GM21737 (cell line): ENCODE data around the gene TRIO.

Experiments
- ATAC-seq: cut with Tn5 transposase; IDR thresholded peaks from one replicate; pipeline ENCODE4 v1.9.1; 2021; ENCODE audit warnings: mild to moderate bottlenecking, moderate library complexity; ENCODE audit not compliant: unreplicated experiment

The TRIO gene

GRCh38 chr5:14204785-14205321 is 61.7 kb downstream of the TRIO start:
- no peak for ATAC-seq

DNA sequence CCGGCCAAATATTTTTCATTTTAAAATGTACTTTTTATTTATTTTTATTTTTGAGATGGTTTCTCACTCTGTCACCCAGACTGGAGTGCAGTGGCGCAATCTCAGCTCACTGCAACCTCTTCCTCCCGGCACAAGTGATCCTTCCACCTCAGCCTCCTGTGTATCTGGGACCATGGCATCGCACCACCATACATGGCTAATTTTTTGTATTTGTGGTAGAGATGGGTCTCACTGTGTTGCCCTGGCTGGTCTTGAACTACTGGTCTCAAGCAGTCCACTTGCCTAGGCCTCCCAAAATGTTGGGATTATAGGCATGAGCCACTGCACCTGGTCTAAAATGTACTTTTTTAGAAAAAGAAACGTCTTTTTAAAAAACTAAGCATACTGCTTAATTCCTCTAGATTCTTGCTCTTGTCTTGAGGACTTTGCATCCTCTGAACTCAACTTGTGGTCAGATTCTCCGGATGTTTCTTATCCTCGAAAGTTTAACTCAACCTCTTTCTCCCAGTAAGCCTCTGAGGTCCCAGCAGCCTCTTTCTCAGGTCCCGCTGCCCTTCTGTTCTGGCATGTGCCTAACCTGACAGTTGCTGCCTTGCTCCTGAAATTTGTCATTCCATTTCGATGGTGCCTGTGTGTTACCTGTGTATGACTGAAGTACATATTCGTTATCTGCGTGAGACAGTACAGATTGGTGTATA is 63.0 kb downstream of the TRIO start:
- no peak for ATAC-seq

GRCh38 chr5:14207428-14207827 is 64.3 kb downstream of the TRIO start:
- peak; percentile 25 for ATAC-seq

GRCh38 chr5:14208071-14209021 is 65.2 kb downstream of the TRIO start:
- ATAC-seq, result peak; percentile 43

DNA sequence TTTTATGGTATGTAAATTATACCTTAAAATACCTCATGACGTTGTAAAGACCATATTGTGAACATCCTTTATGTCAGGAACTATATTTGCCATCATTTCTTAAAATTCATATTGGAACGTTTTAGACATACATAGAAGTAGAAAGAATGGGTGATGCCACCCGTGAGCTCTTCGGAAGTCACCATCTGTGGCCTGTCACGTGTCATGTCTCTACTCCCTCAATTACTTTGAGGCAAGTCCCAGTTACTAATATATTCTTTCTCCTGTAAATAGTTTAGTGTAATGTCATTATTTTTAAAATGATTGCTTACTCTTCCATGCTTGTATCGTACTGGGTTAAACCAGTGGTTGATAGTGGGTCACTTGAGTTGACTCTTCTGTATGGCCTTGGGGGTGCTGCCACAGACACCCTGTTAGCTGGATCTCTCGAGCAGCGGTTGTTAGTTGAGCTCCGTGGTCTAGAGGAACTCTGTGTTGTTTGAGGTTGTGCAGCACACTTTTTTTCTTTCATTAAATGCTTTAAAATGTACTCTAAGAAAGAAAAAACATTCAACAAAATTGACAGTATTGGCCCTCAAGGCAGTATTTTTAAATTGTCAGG is 66.2 kb downstream of the TRIO start:
- no peak for ATAC-seq

- no peak for ATAC-seq
These were observed 66.7 kb downstream of the TRIO start for GRCh38 chr5:14209836-14210235.

- no peak for ATAC-seq
These were observed 67.6 kb downstream of the TRIO start for GRCh38 chr5:14210729-14211128.

- ATAC-seq, result peak; percentile 39
These were observed 69.0 kb downstream of the TRIO start for GRCh38 chr5:14211818-14212803.

DNA sequence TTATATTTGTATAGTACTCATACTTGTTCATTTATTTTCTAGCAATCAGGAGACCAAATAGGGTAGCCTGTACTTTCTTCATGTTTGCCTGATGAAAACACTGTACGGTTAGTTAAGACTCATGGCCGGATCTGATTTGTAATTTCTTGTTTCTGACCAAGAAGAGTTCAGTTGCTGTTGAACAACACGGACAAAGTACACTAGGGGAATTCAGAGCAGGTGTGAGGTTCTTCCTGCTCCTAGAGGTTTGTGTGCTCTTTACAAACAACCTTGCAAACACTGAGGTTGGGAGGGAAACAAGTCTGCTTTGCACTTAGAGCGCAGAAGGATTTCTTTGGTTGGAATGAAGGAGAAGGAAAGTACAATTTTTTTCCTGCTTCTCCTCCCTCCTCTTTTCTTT is 69.7 kb downstream of the TRIO start:
- ATAC-seq, result peak; percentile 37

- no peak for ATAC-seq
These were observed 70.1 kb downstream of the TRIO start for GRCh38 chr5:14213253-14213652.

DNA sequence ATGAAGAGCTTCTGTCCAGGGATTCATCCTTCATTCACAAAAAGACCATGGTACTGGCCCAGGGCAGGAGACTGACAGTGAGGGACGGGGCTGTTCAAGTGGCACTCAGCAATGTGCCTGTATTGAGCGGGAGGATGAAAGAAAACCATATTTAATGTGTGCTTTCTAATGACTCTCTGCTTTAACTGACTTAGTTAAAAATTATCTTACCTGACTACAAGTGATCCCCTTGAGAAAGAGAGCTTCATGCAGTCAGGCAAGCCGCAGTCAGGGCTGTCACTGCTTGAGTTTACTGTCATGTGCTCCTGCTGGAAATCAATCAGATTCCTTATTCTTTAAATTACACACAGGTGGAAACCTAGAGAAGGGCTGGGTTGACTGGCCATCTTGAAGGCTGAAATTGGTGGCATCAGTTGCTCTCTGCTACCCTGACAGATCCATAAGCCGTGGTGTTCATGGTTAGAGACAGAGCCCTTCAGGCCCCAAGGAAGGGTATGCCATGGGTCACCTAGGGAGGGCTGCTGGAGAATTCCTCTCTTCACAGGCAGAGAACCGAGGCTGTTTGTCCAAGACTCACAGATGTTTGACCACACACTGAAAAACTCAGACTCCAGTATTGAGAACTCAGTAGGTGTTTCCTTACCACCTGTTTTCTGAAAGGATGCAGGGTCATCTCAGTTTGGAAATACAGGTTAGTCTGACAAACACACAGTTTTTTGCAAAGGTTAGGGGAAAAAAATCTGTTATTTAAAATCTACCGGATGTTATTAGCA is 70.9 kb downstream of the TRIO start:
- ATAC-seq, result peak; percentile 30

DNA sequence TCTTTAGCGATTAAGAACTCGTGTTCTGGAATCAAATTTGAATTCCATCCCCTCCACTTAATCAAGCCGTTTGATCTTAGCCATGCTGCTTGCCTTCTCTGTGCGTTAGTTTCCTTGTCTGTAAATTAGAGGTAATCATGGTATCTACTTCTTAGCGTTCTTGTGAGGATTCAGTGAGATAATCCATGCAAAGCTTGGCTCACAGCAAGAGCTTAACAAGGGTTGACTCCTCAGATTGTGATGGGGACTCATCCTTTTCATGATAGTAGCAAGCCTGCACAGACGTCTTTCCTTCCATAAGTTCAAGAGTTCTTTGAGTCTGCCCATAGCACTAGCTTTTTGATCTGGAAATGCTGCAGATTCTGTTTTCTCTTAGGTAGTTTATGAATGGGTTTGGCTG is 72.8 kb downstream of the TRIO start:
- ATAC-seq, result no peak

- no peak for ATAC-seq
These were observed 73.2 kb downstream of the TRIO start for GRCh38 chr5:14216372-14216771.

GRCh38 chr5:14216902-14217301 is 73.8 kb downstream of the TRIO start:
- no peak for ATAC-seq

DNA sequence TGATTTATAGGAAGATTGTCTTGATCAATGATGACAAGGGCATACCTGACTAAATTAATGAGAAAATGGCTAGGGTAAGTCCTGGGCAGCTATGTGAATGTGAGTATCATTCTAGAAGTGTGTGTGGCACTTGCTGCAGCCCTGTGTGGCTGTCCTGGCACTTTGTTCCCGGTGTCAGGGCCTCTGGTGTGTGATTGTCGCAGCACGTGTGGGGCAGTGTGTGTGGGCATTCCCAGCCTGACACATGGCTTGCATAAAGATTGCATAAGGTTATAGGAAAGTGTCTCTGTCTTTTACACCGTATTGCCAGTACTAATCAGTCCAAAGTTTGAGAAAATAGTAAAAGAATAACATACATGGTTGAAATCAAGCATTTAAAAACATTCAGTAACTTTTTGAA is 74.4 kb downstream of the TRIO start:
- ATAC-seq, result no peak

GRCh38 chr5:14218011-14218410 is 74.9 kb downstream of the TRIO start:
- no peak for ATAC-seq

DNA sequence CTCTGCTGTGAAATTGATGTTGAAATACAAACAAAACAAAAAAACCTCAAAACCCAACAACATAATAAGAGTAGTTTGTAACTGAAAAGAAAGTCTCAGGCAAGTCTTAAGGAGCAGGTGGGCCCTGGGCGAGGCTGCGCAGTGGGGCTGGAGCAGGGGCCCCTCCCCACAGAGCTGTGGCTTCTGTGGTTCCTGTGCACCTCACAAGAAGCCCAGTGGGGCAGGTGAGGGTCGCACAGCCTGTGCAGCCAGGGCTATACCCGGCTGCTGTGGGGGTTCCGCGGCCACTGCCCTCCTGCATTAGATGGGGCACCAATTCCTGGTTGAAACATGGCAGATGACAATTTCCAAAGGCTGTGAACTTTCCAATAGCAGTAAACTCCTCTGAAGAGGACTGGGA is 75.3 kb downstream of the TRIO start:
- ATAC-seq, result no peak

- ATAC-seq, result no peak
These were observed 75.9 kb downstream of the TRIO start for GRCh38 chr5:14218897-14219573.
